Upper lobe of left lung (tissue), 4 donors: ENCODE data around the gene SLC14A1.

ENCODE experiments used
- POLR2A ChIP-seq, 4 donors: fragments of 450-650 bp; IDR thresholded peaks; one replicate each; pipeline ENCODE4 v1.5.1; 2016 to 2017; ENCODE audit warnings: antibody characterized with exemption in 4 of 4, mild to moderate bottlenecking in 2 of 4
- TF ChIP-seq, protein P1 (sequence below), 6 experiments: fragments of 450-650 bp in 4 of 6; fragments of 200-600 bp in 2 of 6; sonication (generic) in 2 of 6; IDR thresholded peaks; one replicate each; pipeline ENCODE4 v1.5.1; 2016 to 2019; ENCODE audit warnings: antibody characterized with exemption in 6 of 6

DNA sequence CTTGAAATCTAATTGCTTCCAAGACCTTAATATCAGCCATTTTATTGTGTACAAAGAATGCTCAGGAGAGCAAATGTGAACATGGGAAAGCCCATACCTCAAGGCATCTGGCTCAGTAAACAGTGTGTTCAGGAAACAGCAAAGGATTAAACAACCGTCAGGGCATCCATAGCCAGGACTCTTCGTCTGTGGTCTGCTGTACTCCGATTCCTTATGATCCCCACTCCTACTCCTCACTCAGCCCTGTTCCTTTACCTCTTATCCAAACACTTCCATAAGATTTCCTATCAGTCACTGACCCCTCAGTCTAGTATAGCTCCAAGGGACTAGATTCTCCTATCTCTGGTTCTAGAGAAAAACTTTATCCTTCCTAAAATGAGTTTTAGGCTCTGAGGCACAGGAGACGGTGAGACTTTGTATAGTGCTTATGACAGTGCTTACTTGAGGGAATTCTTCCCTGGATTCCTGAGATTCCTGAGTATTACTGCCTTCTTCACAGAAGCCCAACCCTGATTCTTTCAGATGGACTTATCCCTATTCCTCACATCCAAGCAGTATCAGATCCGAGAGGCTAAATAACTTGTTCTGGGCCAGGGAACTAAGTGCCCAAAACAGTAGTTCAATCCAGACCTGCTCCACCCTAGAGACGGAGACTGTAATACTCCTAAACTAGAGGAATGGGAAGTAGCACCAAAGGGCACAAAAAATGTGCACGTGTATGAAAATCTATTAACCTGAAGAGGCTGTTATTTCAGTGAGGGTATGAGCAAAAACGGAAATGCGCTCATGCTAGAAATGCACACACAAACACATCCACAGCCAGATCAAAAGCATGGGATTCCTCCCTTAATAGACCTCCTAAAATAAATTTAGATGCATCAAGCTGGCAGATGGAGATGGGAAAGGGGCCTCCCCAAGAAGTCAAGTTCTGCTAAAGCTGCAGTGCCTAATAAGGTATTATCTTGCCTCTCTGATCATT lies 59.4 kb downstream of the SLC14A1 start:
- TF ChIP-seq, protein P1, sequence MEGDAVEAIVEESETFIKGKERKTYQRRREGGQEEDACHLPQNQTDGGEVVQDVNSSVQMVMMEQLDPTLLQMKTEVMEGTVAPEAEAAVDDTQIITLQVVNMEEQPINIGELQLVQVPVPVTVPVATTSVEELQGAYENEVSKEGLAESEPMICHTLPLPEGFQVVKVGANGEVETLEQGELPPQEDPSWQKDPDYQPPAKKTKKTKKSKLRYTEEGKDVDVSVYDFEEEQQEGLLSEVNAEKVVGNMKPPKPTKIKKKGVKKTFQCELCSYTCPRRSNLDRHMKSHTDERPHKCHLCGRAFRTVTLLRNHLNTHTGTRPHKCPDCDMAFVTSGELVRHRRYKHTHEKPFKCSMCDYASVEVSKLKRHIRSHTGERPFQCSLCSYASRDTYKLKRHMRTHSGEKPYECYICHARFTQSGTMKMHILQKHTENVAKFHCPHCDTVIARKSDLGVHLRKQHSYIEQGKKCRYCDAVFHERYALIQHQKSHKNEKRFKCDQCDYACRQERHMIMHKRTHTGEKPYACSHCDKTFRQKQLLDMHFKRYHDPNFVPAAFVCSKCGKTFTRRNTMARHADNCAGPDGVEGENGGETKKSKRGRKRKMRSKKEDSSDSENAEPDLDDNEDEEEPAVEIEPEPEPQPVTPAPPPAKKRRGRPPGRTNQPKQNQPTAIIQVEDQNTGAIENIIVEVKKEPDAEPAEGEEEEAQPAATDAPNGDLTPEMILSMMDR (IDR thresholded peaks at IDR 0.05): no peak
- TF ChIP-seq POLR2A (IDR thresholded peaks at IDR 0.05): no peak
